ENCODE measurements around the gene FSIP2.

DNA sequence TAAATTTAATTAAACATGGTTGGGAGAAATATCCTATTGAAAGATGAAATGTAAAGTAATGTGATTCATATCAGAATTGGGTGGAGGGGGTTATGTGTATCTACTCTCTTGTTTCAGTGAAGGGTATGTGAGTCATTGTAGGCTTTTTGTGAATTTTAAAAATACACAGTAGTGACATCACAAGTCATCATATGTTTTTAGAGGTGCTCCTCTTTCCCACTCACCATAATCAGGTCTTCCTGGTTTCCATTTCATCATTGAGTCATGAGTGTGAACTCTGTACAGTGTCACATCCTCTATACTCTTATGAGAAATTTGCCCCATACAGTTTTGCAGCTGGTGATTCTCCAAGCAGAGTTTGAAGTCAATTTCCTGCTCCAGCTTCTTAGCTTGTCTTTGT, 18.8 kb downstream of the FSIP2 start:
- no peak for TF ChIP-seq POLR2AphosphoS5 (IDR thresholded peaks at IDR 0.05)
- TF ChIP-seq, protein P1, sequence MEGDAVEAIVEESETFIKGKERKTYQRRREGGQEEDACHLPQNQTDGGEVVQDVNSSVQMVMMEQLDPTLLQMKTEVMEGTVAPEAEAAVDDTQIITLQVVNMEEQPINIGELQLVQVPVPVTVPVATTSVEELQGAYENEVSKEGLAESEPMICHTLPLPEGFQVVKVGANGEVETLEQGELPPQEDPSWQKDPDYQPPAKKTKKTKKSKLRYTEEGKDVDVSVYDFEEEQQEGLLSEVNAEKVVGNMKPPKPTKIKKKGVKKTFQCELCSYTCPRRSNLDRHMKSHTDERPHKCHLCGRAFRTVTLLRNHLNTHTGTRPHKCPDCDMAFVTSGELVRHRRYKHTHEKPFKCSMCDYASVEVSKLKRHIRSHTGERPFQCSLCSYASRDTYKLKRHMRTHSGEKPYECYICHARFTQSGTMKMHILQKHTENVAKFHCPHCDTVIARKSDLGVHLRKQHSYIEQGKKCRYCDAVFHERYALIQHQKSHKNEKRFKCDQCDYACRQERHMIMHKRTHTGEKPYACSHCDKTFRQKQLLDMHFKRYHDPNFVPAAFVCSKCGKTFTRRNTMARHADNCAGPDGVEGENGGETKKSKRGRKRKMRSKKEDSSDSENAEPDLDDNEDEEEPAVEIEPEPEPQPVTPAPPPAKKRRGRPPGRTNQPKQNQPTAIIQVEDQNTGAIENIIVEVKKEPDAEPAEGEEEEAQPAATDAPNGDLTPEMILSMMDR (IDR thresholded peaks at IDR 0.05), result no peak
